ENCODE data around the gene ADGRF1. TPM values are rescaled to one million over a fixed set of nuclear protein-coding genes. Genes with fewer than 3 reads are reported as not detected.
A peak's percentile ranks its signal among the peaks of the same experiment; 100 is the strongest.

Gene ADGRF1
- total and polyA plus RNA-seq, 2 donors (not counting 3 experiments of a cell fraction or from before 2014, with no cell fraction given) = not detected

DNA sequence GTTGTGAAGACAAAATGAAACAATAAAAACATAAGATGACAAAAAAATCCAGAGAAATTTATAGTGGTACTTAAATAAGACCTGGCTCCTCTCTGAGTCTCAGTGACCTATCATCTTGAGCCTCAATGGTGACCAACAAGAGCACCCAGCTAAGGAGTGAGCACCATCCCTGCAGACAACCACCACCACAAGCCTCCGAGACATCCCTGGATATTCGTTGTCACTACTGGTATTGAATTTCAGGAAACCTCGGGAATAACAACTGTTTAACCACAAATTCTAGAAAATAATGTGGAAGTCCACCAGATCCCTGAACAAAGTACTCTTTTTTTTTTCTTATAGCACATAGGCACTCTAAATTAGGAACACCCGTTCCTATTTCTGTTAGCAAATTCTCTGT, 88.2 kb downstream of the ADGRF1 start:
- FAIRE-seq (no peak), DNase-seq (ENCODE audit: low read depth, low spot score) (no peak)
- intact Hi-C loops (cut with micrococcal nuclease) = loop anchor here (1.0 kb wide), 1 partner anchor 30 kb away; no protein-coding TSS in a partner anchor

DNA sequence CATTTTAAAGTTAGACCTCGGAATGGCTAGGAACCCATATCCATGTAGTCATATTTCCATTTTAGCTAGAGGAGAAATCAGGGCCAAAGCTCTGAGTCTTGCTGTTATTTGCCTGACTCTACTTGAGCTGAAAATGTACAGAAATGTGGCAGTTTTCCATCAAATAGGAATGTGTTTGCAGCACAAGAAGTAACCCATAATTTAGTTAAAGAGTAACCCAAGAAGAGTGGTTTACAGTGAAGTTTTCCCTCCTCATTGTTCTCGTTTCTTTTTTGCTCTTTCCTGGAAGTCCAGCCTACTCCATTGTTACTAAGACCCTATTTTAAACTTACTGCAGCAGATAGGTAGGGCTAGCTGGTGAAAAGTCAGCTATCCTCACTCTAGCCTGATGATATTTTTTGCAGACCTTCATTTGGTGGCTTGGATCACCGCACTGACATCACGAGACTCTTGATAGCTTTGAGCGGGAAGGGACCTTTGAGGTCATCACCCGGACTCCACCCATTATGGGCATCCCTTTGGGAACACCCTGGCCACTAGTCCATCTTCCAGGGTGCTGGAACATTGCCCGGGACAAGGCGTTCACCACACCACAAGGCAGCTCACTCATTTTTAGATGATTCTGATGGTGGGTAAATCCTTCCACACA, 92.4 kb downstream of the ADGRF1 start:
- no peaks in the 10 kb centered on the region for H3K9me1 ChIP-seq (replicated peaks; ENCODE audit: control insufficient read depth, extremely low read depth, insufficient read depth, low read length)
- no peak overlapping the region for H2AFZ ChIP-seq (ENCODE audit: low read depth, low read length)
- H4K20me1 ChIP-seq (replicated peaks; ENCODE audit: control insufficient read depth, extremely low read depth, insufficient read depth, low read length) = no peaks in the 10 kb centered on the region
- H3K4me1 ChIP-seq (ENCODE audit: control insufficient read depth, extremely low read depth, insufficient read depth, low read length) = peaks cover 44% of the 10 kb centered on the region
- peak overlapping the region; percentile 98 for H3K27ac ChIP-seq (ENCODE audit: insufficient read depth, low read depth, low read length)
- dilution Hi-C loops (cut with MboI; ENCODE audit: extremely low pct_ligation_motif_present, low sequenced_read_pairs) = no loop called here
- TF ChIP-seq FOS (IDR thresholded peaks at IDR 0.05; ENCODE audit: borderline replicate concordance, insufficient read depth, low read length) (no peak), GATA2 (IDR thresholded peaks at IDR 0.05; ENCODE audit: insufficient read depth, insufficient read length, low read depth, low read length) (no peak), POLR2A (IDR thresholded peaks at IDR 0.05; ENCODE audit: low read depth, low read length) (no peak), POLR2AphosphoS5 (IDR thresholded peaks at IDR 0.05; ENCODE audit: insufficient read depth, low read depth, low read length) (no peak), JUN (IDR thresholded peaks at IDR 0.05; ENCODE audit: borderline replicate concordance, insufficient read depth, insufficient read length, low read depth) (no peak), CTCF (IDR thresholded peaks at IDR 0.05; ENCODE audit: extremely low read depth in 1 of 2, insufficient read depth in 1 of 2, low read depth in 1 of 2, low read length in 2 of 2) (no peak), EZH2 (IDR thresholded peaks at IDR 0.05; ENCODE audit: borderline replicate concordance, low read depth, low read length, severe bottlenecking) (no peak), MYC (IDR thresholded peaks at IDR 0.05; ENCODE audit: low read depth, low read length) (no peak)
- TF ChIP-seq, protein P1, sequence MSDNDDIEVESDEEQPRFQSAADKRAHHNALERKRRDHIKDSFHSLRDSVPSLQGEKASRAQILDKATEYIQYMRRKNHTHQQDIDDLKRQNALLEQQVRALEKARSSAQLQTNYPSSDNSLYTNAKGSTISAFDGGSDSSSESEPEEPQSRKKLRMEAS (IDR thresholded peaks at IDR 0.05; ENCODE audit: insufficient read depth, insufficient read length) = no peak
- BruUV-seq (replicated peaks) = no TSS peak
- no peak for FAIRE-seq
- intact Hi-C loops (cut with micrococcal nuclease) = loop anchor here (2.0 kb wide), 1 partner anchor 905 kb away; no protein-coding TSS in a partner anchor
- no peaks in the 10 kb centered on the region for H3K36me3 ChIP-seq (ENCODE audit: control insufficient read depth in 2 of 2, extremely low read depth in 1 of 2, insufficient read depth in 2 of 2, low read length in 2 of 2)
- H3K27me3 ChIP-seq (ENCODE audit: control insufficient read depth in 2 of 2, insufficient read depth in 2 of 2, low read length in 2 of 2) = no peaks in the 10 kb centered on the region
- no peaks in the 10 kb centered on the region for H3K9me3 ChIP-seq (replicated peaks; ENCODE audit: control insufficient read depth, insufficient read depth, low read length)
- H3K4me2 ChIP-seq (ENCODE audit: insufficient read depth, low read length) = peak overlapping the region; percentile 68
- no peaks in the 10 kb centered on the region for H3K79me2 ChIP-seq (ENCODE audit: control insufficient read depth, insufficient read depth, low read length)
- H3K9ac ChIP-seq (replicated peaks; ENCODE audit: extremely low read depth, insufficient read depth, low read length) = peak overlapping the region; percentile 83
- ChIA-PET CTCF (interaction anchor here (1.3 to 2.1 kb wide), 4 partner anchors 25 to 101 kb away, joined by 3 to 11 read pairs (median 6); no protein-coding TSS in a partner anchor), POLR2A (no interaction called here)
- DNase-seq (ENCODE audit: low read depth, low spot score) = peak; percentile 50
- H3K4me3 ChIP-seq (replicated peaks in 1 of 3; ENCODE audit: insufficient read depth in 1 of 3, low read depth in 1 of 3, low read length in 3 of 3) = no peak overlapping the region

More for the DNA sequence above, 88.2 kb downstream of the ADGRF1 start:
- no peaks in the 10 kb centered on the region for H4K20me1 ChIP-seq (replicated peaks; ENCODE audit: control insufficient read depth, extremely low read depth, insufficient read depth, low read length)
- dilution Hi-C loops (cut with MboI; ENCODE audit: extremely low pct_ligation_motif_present, low sequenced_read_pairs) = no loop called here
- no peaks in the 10 kb centered on the region for H3K79me2 ChIP-seq (ENCODE audit: control insufficient read depth, insufficient read depth, low read length)
- H3K4me1 ChIP-seq (ENCODE audit: control insufficient read depth, extremely low read depth, insufficient read depth, low read length) = peaks cover 23% of the 10 kb centered on the region
- no peak overlapping the region for H3K27ac ChIP-seq (ENCODE audit: insufficient read depth, low read depth, low read length)
- H3K9me3 ChIP-seq (replicated peaks; ENCODE audit: control insufficient read depth, insufficient read depth, low read length) = no peaks in the 10 kb centered on the region
- H3K4me2 ChIP-seq (ENCODE audit: insufficient read depth, low read length) = no peak overlapping the region
- no peaks in the 10 kb centered on the region for H3K9me1 ChIP-seq (replicated peaks; ENCODE audit: control insufficient read depth, extremely low read depth, insufficient read depth, low read length)
- ChIA-PET POLR2A (interaction anchor here (0.6 kb wide), 1 partner anchor 557 kb away, joined by 4 read pairs; no protein-coding TSS in a partner anchor), CTCF (interaction anchor here (1.1 kb wide), 1 partner anchor 37 kb away, joined by 4 read pairs; no protein-coding TSS in a partner anchor)
- no peaks in the 10 kb centered on the region for H3K27me3 ChIP-seq (ENCODE audit: control insufficient read depth in 2 of 2, insufficient read depth in 2 of 2, low read length in 2 of 2)
- no peak overlapping the region for H3K9ac ChIP-seq (replicated peaks; ENCODE audit: extremely low read depth, insufficient read depth, low read length)
- H2AFZ ChIP-seq (ENCODE audit: low read depth, low read length) = no peak overlapping the region
- H3K4me3 ChIP-seq (replicated peaks in 1 of 3; ENCODE audit: insufficient read depth in 1 of 3, low read depth in 1 of 3, low read length in 3 of 3) = no peak overlapping the region
- no peaks in the 10 kb centered on the region for H3K36me3 ChIP-seq (ENCODE audit: control insufficient read depth in 2 of 2, extremely low read depth in 1 of 2, insufficient read depth in 2 of 2, low read length in 2 of 2)
- no TSS peak for BruUV-seq (replicated peaks)
- TF ChIP-seq GATA2 (IDR thresholded peaks at IDR 0.05; ENCODE audit: insufficient read depth, insufficient read length, low read depth, low read length) (no peak), FOS (IDR thresholded peaks at IDR 0.05; ENCODE audit: borderline replicate concordance, insufficient read depth, low read length) (no peak), EZH2 (IDR thresholded peaks at IDR 0.05; ENCODE audit: borderline replicate concordance, low read depth, low read length, severe bottlenecking) (no peak), JUN (IDR thresholded peaks at IDR 0.05; ENCODE audit: borderline replicate concordance, insufficient read depth, insufficient read length, low read depth) (no peak), POLR2AphosphoS5 (IDR thresholded peaks at IDR 0.05; ENCODE audit: insufficient read depth, low read depth, low read length) (no peak), MYC (IDR thresholded peaks at IDR 0.05; ENCODE audit: low read depth, low read length) (no peak), POLR2A (IDR thresholded peaks at IDR 0.05; ENCODE audit: low read depth, low read length) (no peak)
- TF ChIP-seq, protein P1 (IDR thresholded peaks at IDR 0.05; ENCODE audit: insufficient read depth, insufficient read length) = no peak
